ENCODE results near the gene RGMB.

DNA sequence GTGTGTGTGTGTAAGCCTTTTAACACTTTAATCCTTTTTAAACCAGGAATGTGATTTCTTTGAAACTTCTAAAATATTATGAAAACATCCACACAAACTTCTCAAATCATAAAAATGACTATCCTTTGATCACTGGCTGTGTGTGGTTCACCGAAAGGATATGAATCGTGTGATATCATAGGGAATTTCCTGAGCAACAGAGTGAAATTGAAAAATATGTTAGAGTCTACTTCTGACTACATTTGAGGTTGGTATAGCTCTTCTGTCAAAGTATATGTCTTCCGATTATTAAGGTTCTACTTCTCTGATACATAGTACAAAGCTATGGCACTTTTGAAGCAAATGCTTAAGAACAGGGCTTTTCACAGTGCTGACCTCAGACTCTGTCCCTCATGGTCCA, 40.3 kb downstream of the RGMB start:
- no peak for TF ChIP-seq CTCF (IDR thresholded peaks at IDR 0.05)
- TF ChIP-seq POLR2A (IDR thresholded peaks at IDR 0.05): no peak
